Neural crest cell (in vitro differentiated cells): ENCODE results near the gene KCTD17. TPM values are rescaled to one million over a fixed set of nuclear protein-coding genes. Genes with fewer than 3 reads are reported as not detected.
A peak's percentile ranks its signal among the peaks of the same experiment; 100 is the strongest.

Experiments
- DNase-seq: peaks from one replicate; pipeline ENCODE4 v3.0.0; 2021; ENCODE audit warnings: low read depth, mixed read lengths, low spot score
- H3K27ac Mint-ChIP-seq: one replicate; pipeline ENCODE4 v1.8.0; 2021; ENCODE audit warnings: mild to moderate bottlenecking, mixed read lengths; ENCODE audit not compliant: unreplicated experiment
- H3K27me3 Mint-ChIP-seq: 2 replicates; pipeline ENCODE4 v1.8.0; 2021; ENCODE audit warnings: low read depth, mild to moderate bottlenecking, mixed read lengths
- H3K36me3 Mint-ChIP-seq: 2 replicates; pipeline ENCODE4 v1.8.0; 2021; ENCODE audit warnings: low read depth, mild to moderate bottlenecking, mixed read lengths
- H3K4me1 Mint-ChIP-seq: 2 replicates; pipeline ENCODE4 v1.8.0; 2021; ENCODE audit warnings: mixed read lengths
- H3K4me3 Mint-ChIP-seq: one replicate; pipeline ENCODE4 v1.8.0; 2021; ENCODE audit warnings: mild to moderate bottlenecking, mixed read lengths
- H3K9me3 Mint-ChIP-seq: 2 replicates; pipeline ENCODE4 v1.8.0; 2021; ENCODE audit warnings: mixed read lengths
- total RNA-seq: library from RNA; stranded (reverse); gene quantifications from 2 replicates; pipeline ENCODE4 v1.2.1, GENCODE V29; 2021
- TF ChIP-seq, protein P1 (sequence below): fragments of 200-600 bp; sonication (generic); conservative IDR thresholded peaks from 2 replicates; pipeline ENCODE4 v1.5.0; 2021; ENCODE audit warnings: antibody characterized with exemption, mild to moderate bottlenecking

KCTD17 gene
- total RNA-seq, 1 donor from 2014 or later, result 95.8 TPM

DNA sequence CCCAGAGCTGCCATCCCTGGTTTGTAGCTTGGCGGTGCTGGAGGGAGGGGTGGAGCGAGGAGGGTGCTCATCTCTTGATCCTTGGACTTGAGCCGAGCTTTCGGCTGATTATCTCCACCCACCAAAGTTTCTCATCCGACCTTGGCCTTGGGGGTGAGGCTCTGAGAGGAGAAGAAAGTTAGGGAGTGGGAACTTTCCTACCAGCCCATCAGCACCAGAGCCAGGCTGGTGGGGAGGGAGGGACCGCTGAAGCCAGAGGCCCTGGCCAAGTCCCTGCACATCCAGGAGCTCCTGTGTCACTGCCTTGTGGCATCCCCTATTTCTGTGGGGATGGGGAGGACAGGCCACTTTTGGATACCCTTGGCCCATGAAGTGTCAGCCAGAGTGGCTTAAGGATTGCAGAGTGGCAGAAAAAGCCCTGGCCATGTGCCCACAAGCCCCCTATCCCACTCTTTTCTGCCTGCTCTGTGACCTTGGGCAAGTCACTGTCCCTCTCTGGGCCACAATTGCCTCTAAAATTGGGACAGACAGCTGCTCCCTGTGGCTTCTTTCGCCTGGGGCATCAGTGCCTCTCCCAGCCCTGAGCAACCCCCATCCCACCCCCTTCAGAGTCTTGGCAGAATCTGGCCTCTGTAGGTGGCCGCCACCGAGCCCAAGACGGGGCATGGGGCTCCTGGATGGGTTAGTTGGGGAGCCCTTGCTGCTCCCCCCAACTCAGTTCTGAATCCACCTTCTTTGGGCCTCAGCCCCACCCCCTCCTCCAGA, 10.3 kb downstream of the KCTD17 start:
- Mint-ChIP-seq H3K36me3 (peaks cover 2% of the 10 kb centered on the region), H3K9me3 (no peaks in the 10 kb centered on the region), H3K27ac (no peak overlapping the region), H3K4me3 (no peak overlapping the region), H3K4me1 (no peaks in the 10 kb centered on the region), H3K27me3 (peaks cover 7% of the 10 kb centered on the region)
- no peak for DNase-seq
- TF ChIP-seq, protein P1, sequence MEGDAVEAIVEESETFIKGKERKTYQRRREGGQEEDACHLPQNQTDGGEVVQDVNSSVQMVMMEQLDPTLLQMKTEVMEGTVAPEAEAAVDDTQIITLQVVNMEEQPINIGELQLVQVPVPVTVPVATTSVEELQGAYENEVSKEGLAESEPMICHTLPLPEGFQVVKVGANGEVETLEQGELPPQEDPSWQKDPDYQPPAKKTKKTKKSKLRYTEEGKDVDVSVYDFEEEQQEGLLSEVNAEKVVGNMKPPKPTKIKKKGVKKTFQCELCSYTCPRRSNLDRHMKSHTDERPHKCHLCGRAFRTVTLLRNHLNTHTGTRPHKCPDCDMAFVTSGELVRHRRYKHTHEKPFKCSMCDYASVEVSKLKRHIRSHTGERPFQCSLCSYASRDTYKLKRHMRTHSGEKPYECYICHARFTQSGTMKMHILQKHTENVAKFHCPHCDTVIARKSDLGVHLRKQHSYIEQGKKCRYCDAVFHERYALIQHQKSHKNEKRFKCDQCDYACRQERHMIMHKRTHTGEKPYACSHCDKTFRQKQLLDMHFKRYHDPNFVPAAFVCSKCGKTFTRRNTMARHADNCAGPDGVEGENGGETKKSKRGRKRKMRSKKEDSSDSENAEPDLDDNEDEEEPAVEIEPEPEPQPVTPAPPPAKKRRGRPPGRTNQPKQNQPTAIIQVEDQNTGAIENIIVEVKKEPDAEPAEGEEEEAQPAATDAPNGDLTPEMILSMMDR, result no peak

DNA sequence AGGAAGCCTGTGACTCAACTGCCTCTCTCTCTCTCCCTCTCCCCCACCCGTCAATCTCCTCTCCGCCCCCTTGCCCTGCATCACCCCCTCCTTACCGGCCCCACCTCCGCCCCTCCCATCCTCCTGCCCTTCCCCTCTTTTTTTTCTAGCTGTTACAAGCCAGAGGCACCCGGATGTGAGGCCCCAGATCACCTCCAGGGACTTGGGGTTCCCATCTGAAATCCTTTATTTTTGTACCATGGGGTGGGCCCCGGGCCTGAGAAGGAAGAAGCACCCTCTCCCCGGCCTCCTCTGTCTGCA, 10.8 kb downstream of the KCTD17 start:
- Mint-ChIP-seq H3K4me1 (no peaks in the 10 kb centered on the region), H3K9me3 (no peaks in the 10 kb centered on the region), H3K4me3 (no peak overlapping the region), H3K27ac (no peak overlapping the region), H3K27me3 (peaks cover 11% of the 10 kb centered on the region), H3K36me3 (no peaks in the 10 kb centered on the region)
- no peak for DNase-seq
- TF ChIP-seq, protein P1, result no peak

DNA sequence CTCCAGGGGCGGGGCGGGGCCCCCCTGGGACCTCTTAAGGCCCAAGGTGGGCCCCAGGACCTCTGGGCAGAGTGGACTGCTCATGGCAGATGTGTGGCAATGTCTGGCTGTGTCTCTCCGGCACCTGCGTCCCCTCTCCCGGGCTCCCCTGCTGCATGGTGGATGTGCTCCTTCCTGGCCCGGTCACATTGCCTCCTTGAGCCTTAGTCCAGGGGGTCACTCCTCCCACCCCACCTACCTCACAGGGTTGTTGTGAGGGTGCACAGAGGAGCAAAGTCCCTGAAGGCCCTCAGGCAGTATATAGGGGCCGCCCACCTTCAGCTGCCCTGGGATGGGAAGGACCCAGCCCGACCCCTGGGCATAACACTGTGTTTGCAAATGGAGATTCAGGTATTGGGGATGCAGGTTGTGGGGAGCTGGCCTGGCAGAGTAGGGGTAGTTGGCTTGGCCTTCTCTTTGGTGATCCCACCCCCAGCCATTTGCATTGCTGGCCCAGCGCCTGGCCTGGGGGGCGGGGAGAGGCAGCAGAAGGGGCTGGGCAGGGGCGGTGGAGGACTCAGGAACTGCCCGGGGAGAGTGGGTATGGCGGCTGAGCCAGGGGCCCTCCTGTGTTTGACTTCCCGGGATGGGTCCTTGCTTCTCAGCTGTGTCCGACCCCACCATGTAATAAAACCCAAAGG, 11.3 kb downstream of the KCTD17 start:
- TF ChIP-seq, protein P1, result no peak
- Mint-ChIP-seq H3K4me3 (no peak overlapping the region), H3K36me3 (no peaks in the 10 kb centered on the region), H3K9me3 (no peaks in the 10 kb centered on the region), H3K4me1 (no peaks in the 10 kb centered on the region), H3K27me3 (peaks cover 16% of the 10 kb centered on the region), H3K27ac (no peak overlapping the region)
- no peak for DNase-seq

DNA sequence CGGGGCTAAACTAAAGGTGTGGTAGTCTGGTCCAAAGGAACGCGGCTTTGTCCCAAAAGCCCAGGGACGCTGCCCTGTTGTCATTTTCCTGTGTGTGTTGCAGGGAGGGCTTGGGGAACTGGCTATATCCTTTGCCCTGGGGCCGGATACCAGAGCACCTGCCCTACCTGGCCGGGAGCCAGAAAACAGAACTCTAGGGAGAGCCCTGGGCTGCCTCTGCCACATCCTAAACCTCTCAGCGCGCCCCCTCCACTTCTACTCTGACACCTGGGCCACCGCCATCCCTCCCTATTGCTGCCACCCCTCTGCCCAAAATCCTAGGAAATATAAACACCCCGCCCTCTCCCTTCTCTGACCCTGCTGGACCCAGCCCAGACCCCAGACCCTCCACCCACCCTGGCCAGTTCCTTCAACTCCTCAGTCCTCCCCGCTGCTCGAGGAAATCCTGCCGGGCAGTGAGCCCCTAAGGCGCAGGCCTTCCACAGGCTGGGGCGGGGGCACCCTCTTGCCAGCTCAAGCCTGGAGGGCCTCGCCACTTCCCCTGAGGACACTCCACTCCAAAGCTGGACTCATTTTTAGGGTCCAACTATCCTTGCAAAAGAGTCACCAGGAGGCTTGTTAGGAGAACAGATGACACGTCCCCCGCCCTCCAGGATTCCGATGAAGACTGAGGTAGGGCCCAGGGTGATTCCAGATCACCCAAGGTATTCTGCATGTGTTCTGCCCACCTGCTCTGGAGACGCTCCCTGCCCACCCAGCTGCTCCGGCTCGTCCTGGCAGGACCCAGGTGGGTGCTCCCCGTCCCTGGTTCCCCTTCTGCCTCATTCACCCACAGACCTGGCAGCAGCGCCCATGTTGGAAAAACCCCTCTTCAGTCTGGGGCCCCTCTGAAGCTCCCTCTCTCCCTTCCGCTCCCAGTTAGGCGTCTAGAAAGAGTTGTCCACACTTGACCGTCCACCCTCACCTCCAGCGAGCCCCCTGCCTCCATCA, 12.2 kb downstream of the KCTD17 start:
- TF ChIP-seq, protein P1, result no peak
- Mint-ChIP-seq H3K27ac (peak overlapping the region; percentile 92), H3K9me3 (no peaks in the 10 kb centered on the region)

DNA sequence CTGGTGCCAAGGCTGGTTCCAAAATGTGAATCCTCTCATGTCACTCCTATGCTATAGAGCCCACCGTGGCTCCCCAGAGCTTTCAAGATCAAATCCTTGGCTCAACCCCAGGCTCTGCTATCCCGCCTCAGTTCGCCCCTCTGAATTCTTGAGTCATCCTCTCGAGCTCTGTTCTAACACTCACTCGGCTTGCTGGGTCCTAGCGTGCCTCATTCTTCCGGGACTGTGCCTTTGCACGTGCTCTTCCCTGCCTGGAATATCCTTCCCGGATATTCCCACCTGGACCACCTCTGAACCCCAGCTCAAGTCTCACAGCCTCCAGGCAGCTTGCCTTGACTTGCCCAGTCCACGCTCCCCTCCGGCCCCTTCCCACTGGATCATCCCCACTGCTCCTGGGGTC, 13.0 kb downstream of the KCTD17 start:
- TF ChIP-seq, protein P1, result no peak
- Mint-ChIP-seq H3K27ac (peak overlapping the region; percentile 92), H3K4me1 (no peaks in the 10 kb centered on the region), H3K9me3 (no peaks in the 10 kb centered on the region), H3K36me3 (no peaks in the 10 kb centered on the region), H3K4me3 (no peak overlapping the region), H3K27me3 (peaks cover 28% of the 10 kb centered on the region)
- no peak for DNase-seq

More for the DNA sequence above, 12.2 kb downstream of the KCTD17 start:
- no peak overlapping the region for H3K4me3 Mint-ChIP-seq
- DNase-seq, result no peak
- no peaks in the 10 kb centered on the region for H3K4me1 Mint-ChIP-seq
- peaks cover 25% of the 10 kb centered on the region for H3K27me3 Mint-ChIP-seq
- no peaks in the 10 kb centered on the region for H3K36me3 Mint-ChIP-seq
